ENCODE results near the gene SH3BP2. TPM values are rescaled to one million over a fixed set of nuclear protein-coding genes. Genes with fewer than 3 reads are reported as not detected.

Gene SH3BP2
- total RNA-seq, 1 donor from 2014 or later, result 12.5 TPM

GRCh38 chr4:2831611-2832308 is 38.9 kb downstream of the SH3BP2 start:
- no peak for DNase-seq (ENCODE audit: low read depth in 2 of 2)

GRCh38 chr4:2832309-2832980 is 39.6 kb downstream of the SH3BP2 start:
- DNase-seq (ENCODE audit: low read depth in 2 of 2), result no peak

- no peak for DNase-seq (ENCODE audit: low read depth in 2 of 2)
Observed at GRCh38 chr4:2832981-2833670, 40.2 kb downstream of the SH3BP2 start.

DNA sequence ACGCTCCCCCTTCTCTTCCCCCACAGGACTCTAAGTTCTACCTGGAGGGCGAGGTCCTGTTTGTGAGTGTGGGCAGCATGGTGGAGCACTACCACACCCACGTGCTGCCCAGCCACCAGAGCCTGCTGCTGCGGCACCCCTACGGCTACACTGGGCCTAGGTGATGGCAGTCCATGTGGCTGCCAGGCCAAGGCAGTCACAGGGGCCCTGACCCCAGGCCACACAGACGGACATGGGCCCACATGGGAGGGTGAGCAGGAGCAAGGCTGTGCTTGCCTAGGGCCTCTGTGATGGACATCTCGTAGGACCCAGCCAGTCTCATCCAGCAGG is 40.8 kb downstream of the SH3BP2 start:
- no peak for DNase-seq (ENCODE audit: low read depth in 2 of 2)

DNA sequence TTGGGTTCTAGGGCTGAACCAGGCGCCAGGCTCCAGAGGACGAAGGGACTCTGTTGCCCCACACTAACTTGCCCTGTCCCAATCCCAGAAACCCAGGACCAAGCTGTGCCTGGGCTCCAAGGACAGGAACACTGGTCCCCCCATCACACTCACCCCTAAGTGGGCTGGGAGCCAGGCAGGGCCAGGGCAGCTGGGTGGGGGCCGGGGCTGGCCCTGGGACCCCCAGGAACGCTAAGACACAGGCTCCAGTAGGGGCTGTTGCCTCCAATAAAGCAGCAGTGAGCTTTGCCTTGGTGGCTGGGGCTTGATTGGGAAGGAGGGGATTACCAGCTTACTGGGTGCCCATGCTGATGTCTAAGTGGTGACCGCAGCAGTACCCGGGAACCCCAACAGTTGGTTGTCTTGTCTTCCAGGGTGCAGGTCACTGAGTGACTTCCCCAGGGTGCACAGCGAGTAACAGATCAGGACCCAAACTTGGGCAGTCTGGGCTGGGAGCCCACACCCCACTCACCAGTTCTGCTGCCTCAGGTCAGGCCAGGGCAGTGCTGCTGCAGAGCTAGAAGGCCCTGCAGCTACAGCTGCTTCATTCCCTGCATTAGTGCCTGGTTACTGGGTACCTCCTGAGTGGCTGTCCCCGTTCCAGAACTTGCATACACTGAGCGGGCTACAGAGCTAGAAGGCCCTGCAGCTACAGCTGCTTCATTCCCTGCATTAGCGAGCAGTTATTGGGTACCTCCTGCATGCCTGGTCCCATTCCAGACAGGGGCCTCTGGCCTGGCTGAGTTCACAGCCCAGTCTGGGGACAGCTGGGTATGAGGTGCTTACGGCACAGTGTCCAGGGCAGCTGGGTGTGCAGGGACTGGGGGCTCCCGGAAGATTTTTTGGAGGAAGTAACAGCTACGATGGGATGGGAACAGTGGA is 41.4 kb downstream of the SH3BP2 start:
- no peak for DNase-seq (ENCODE audit: low read depth in 2 of 2)

- DNase-seq (ENCODE audit: low read depth in 2 of 2), result no peak
Observed at GRCh38 chr4:2835978-2836377, 43.1 kb downstream of the SH3BP2 start.

DNA sequence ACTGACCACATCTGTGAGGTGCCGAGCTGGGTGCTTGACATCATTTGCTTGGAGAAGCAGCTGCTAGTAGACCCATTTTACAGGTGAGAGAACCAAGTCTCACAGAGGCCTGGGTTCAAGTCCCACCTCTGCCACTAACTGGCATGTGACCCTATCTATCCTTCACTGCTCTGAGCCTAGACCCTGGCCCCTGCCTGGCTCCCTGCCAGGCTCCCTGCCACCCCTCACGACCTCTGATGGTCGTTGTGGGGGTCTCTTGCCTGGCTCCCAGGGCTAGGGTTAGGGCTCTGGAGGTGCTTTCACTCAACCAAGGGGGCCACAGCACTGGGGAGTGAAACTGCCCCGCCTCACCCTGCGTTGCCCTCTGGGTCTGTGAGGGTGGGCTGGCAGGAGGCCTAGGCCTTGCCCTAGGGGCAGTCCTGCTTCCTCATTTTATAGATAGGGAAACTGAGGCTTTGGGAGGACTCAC is 43.5 kb downstream of the SH3BP2 start:
- DNase-seq (ENCODE audit: low read depth in 2 of 2), result no peak

GRCh38 chr4:2837110-2837903 is 44.4 kb downstream of the SH3BP2 start:
- no peak for DNase-seq (ENCODE audit: low read depth in 2 of 2)

DNA sequence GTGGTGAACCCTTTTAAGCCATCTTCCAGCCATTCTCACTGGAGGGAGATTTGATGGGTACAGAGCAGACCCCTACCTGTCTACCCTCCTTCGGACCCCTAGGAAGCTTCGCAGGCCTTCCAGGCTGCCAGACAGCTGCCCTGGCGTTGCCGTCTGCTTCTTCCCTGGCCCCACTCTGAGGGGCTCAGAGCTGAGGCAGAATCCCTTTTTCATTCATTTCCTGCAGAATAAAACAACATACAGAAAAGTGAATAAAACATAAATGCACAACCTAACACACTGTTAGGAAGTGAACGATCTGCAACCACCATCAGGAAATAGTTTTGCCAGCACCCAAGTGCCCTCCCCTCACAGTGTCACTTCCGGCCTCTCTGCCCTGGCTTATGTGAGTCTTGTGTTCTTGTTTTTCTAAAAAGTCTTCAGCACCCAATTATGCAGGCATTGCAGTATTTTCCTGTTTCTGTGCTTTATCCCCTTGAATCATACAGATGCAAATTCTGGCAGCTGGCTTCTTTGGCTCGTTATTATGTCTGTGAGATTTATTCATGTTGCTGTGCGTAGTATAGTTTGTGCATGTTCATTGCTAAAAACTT is 45.1 kb downstream of the SH3BP2 start:
- peak; percentile 55 to 83 for DNase-seq (ENCODE audit: low read depth in 2 of 2)

DNA sequence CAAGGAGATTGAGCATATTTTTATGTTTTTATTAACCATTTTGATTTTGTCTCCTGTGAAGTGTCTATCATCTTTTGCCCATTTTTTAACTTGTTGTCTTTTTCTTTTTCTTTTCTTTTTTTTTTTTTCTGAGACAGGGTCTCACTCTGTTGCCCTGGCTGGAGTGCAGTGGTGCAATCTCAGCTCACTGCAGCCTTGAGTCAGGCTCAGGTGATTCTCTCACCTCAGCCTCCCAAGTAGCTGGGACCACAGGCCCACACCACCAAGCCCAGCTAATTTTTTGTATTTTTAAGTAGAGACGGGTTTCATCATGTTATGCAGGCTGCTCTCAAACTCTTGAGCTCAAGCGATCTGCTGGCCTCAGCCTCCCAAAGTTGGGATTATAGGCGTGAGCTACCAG is 46.2 kb downstream of the SH3BP2 start:
- DNase-seq (ENCODE audit: low read depth in 2 of 2), result no peak

GRCh38 chr4:2842687-2843262 is 49.9 kb downstream of the SH3BP2 start:
- no peak for DNase-seq (ENCODE audit: low read depth in 2 of 2)

DNA sequence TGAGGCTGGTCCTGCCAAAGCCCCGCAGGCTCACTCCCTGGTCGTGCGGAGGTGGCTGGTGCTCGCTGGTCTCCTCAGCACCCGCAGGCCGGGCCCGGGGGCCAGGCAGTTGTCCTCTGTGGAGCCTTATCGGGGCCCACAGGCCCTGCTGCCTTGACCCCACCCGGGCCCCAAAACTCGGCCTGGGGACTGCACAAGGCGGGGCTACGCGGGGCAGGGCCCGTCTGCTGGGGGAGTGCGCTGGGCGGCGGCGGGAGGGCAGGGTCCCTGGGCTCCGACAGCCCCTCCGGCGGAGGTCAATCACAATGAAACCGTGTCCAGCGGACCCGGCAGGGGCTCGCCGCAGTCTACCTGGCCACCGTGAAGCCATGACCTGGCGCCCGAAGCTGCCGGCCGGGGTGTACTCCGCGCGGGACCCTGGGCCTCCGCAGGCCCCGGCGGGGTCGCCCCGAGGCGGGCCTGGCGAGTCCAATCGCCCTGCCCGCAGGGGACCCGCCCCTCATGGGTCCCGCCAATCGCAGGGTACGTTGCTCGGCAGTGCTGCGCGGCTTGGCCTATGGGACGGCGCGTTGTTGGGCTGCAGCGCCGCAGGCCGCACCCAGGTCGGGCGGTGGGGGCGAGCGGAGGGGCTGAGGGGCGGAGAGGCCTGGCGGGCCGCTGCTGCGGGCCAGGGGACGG is 50.5 kb downstream of the SH3BP2 start, which contains the start of gene ADD1:
Gene ADD1 (plus strand): TSS at position 582 of the 678 bp plus-strand sequence. CDS start 32,072 bp downstream, outside the sequence.
- DNase-seq (ENCODE audit: low read depth in 2 of 2), result peak; percentile 85 to 96

- DNase-seq (ENCODE audit: low read depth in 2 of 2), result peak; percentile 39 to 75
Observed at GRCh38 chr4:2843941-2844584, 51.2 kb downstream of the SH3BP2 start.

DNA sequence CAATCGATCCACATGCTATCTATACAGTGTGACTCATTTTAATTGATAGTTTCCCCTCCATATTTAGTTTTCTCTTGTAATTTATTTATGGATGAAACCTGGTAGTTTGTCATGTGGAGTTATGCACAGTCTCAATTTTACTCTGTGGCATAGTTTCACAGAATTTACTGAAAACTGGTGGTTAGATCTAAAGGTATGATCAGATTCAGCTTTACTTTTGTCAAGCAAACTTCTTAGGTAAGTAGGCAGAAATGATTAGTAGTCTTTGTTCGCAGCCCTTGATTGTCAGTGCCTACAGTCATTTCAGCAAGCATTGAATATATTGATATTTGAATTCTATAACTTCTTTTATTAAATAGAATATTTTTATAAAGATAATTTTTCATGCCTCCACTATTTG is 53.3 kb downstream of the SH3BP2 start:
- DNase-seq (ENCODE audit: low read depth in 2 of 2), result no peak

DNA sequence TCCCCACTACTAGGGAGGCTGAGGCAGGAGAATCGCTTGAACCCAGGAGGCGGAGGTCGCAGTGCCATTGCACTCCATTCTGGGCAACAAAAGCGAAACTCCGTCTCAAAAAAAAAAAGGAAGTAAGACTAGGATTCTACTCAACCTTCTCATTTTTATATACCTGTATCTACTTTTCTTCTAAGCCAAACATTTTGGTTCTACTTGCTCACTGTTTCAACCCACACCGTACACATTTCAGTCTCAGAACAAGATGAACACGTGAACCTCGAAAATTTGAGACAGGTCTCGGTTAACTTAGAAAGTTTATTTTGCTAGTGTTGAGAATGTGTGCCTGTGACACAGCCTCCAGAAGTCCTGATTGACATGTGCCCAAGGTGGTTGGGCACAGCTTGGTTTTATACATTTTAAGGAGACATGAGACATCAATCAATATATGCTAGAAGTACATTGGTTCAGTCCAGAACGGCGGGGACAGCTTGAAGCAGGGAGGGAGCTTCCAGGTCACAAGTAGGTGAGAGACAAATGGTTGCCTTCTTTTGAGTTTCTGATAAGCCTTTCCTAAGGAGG is 54.5 kb downstream of the SH3BP2 start:
- no peak for DNase-seq (ENCODE audit: low read depth in 2 of 2)

- DNase-seq (ENCODE audit: low read depth in 2 of 2), result no peak
Observed at GRCh38 chr4:2848449-2848848, 55.6 kb downstream of the SH3BP2 start.

- no peak for DNase-seq (ENCODE audit: low read depth in 2 of 2)
Observed at GRCh38 chr4:2849267-2850152, 56.6 kb downstream of the SH3BP2 start.
